ENCODE data around the gene FBXW9. TPM values are rescaled to one million over a fixed set of nuclear protein-coding genes. Genes with fewer than 3 reads are reported as not detected.

The FBXW9 gene
- total and polyA plus RNA-seq, 2 of the 13 experiments (the other 11 are each of a cell fraction or from before 2014, with no cell fraction given), result 5.7 to 6.1 TPM

GRCh38 chr19:12722566-12723380, 26.3 kb upstream of the FBXW9 start (continued):
- TF ChIP-seq ZBTB34 (CRISPR knock-in tag; IDR thresholded peaks at IDR 0.05) (no peak), MAFK (conservative IDR thresholded peaks at IDR 0.05 in 1 of 2, IDR thresholded peaks at IDR 0.05 in 1 of 2; ENCODE audit: low read length in 2 of 2) (peak in 1 of 2 experiments; percentile 25; a peak in 2 of 4 replicates), ZNF143 (CRISPR knock-in tag; IDR thresholded peaks at IDR 0.05) (peak; percentile 84), TOE1 (CRISPR knock-in tag; IDR thresholded peaks at IDR 0.05) (no peak), ATM (IDR thresholded peaks at IDR 0.05; ENCODE audit: borderline replicate concordance) (no peak), ZNF383 (CRISPR knock-in tag; IDR thresholded peaks at IDR 0.05; ENCODE audit: borderline replicate concordance) (no peak), RXRB (CRISPR knock-in tag; IDR thresholded peaks at IDR 0.05; ENCODE audit: borderline replicate concordance) (peak; percentile 60), ZNF17 (CRISPR knock-in tag; IDR thresholded peaks at IDR 0.05) (no peak), RNF2 (conservative IDR thresholded peaks at IDR 0.05; ENCODE audit: low read depth) (no peak), MTA3 (CRISPR knock-in tag; IDR thresholded peaks at IDR 0.05) (no peak), BCL6 (CRISPR knock-in tag; IDR thresholded peaks at IDR 0.05) (no peak; the same call in 1 of the 2 replicates), ATAD3A (CRISPR knock-in tag; IDR thresholded peaks at IDR 0.05) (no peak), BRF2 (CRISPR knock-in tag; IDR thresholded peaks at IDR 0.05) (no peak), NFE2L1 (CRISPR knock-in tag; IDR thresholded peaks at IDR 0.05; ENCODE audit: borderline replicate concordance) (no peak), HOXA3 (CRISPR knock-in tag; IDR thresholded peaks at IDR 0.05) (peak; percentile 87), ZNF451 (CRISPR knock-in tag; IDR thresholded peaks at IDR 0.05) (no peak), ZNF883 (CRISPR knock-in tag; IDR thresholded peaks at IDR 0.05; ENCODE audit: not compliant biosample characterization) (no peak), GABPB1 (CRISPR knock-in tag; IDR thresholded peaks at IDR 0.05) (peak; percentile 95), SP140L (CRISPR knock-in tag; IDR thresholded peaks at IDR 0.05; ENCODE audit: borderline replicate concordance) (no peak), YEATS2 (CRISPR knock-in tag; IDR thresholded peaks at IDR 0.05; ENCODE audit: borderline replicate concordance) (peak; percentile 93), GTF2F1 (IDR thresholded peaks at IDR 0.05; ENCODE audit: low read length) (peak; percentile 95), ZNF609 (CRISPR knock-in tag; IDR thresholded peaks at IDR 0.05; ENCODE audit: borderline replicate concordance) (peak; percentile 14; the same call in 1 of the 2 replicates), NCOA5 (CRISPR knock-in tag; IDR thresholded peaks at IDR 0.05) (no peak), ZNF740 (CRISPR knock-in tag; IDR thresholded peaks at IDR 0.05) (no peak)
